GM19468 (cell line): ENCODE data around the gene RBM48.
"Not testable (repeated sequence)": the region's sequence is repeated elsewhere in the genome, so short reads cannot be mapped to it uniquely, and the experiment has no call there.

Source experiments
- ATAC-seq: cut with Tn5 transposase; IDR thresholded peaks from one replicate; pipeline ENCODE4 v1.9.1; 2021; ENCODE audit warnings: mild to moderate bottlenecking, moderate library complexity, moderate number of reproducible peaks; ENCODE audit not compliant: unreplicated experiment; ENCODE audit errors: extremely low read depth

Gene RBM48

GRCh38 chr7:92528188-92528957 is at the start of gene RBM48, which contains the start of gene PEX1:
Gene RBM48 (plus strand): TSS chr7:92528795. CDS start chr7:92528814, 19 bp downstream.
Gene PEX1 (minus strand): TSS chr7:92528520. CDS start chr7:92528435, 85 bp downstream.
- peak; percentile 96 for ATAC-seq

- ATAC-seq: not testable (repeated sequence)
Measured at GRCh38 chr7:92479146-92479545, 49.4 kb upstream of the RBM48 start.

- ATAC-seq: not testable (repeated sequence)
Measured at GRCh38 chr7:92483624-92484023, 45.0 kb upstream of the RBM48 start.

- not testable (repeated sequence) for ATAC-seq
Measured at GRCh38 chr7:92484226-92484625, 44.4 kb upstream of the RBM48 start.

GRCh38 chr7:92485267-92485892 is 43.2 kb upstream of the RBM48 start:
- no peak for ATAC-seq

GRCh38 chr7:92485974-92486373 is 42.6 kb upstream of the RBM48 start:
- ATAC-seq: no peak

- ATAC-seq: no peak
Measured at GRCh38 chr7:92487804-92488203, 40.8 kb upstream of the RBM48 start.

GRCh38 chr7:92489634-92490033 is 39.0 kb upstream of the RBM48 start:
- ATAC-seq: no peak

- no peak for ATAC-seq
Measured at GRCh38 chr7:92496876-92497275, 31.7 kb upstream of the RBM48 start.

- ATAC-seq: no peak
Measured at GRCh38 chr7:92498557-92498956, 30.0 kb upstream of the RBM48 start.

GRCh38 chr7:92503767-92504166 is 24.8 kb upstream of the RBM48 start:
- ATAC-seq: no peak

- ATAC-seq: no peak
Measured at GRCh38 chr7:92504563-92504962, 24.0 kb upstream of the RBM48 start.

- no peak for ATAC-seq
Measured at GRCh38 chr7:92506363-92506762, 22.2 kb upstream of the RBM48 start.

- no peak for ATAC-seq
Measured at GRCh38 chr7:92508946-92509345, 19.6 kb upstream of the RBM48 start.

- ATAC-seq: no peak
Measured at GRCh38 chr7:92513167-92513902, 15.3 kb upstream of the RBM48 start.

GRCh38 chr7:92517631-92518030 is 11.0 kb upstream of the RBM48 start:
- ATAC-seq: no peak

GRCh38 chr7:92520024-92520423 is 8.6 kb upstream of the RBM48 start:
- ATAC-seq: no peak

- no peak for ATAC-seq
Measured at GRCh38 chr7:92523110-92523509, 5.5 kb upstream of the RBM48 start.

- ATAC-seq: peak; percentile 17
Measured at GRCh38 chr7:92527300-92528187, 1.1 kb upstream of the RBM48 start.

GRCh38 chr7:92528958-92529264 is 316 bp downstream of the RBM48 start:
- ATAC-seq: no peak
